22Rv1 (cell line): Measurements from ENCODE around the gene SLC26A9.

Experiments used
- H3K27ac ChIP-seq: fragments of 450-650 bp; 2 replicates; pipeline ENCODE4 v1.5.1; 2017
- CTCF ChIP-seq: fragments of 450-650 bp; IDR thresholded peaks from 2 replicates; pipeline ENCODE4 v1.5.1; 2017; ENCODE audit warnings: mild to moderate bottlenecking
- ZFX ChIP-seq: fragments of 450-650 bp; IDR thresholded peaks from 2 replicates; pipeline ENCODE4 v1.6.1; 2017; ENCODE audit warnings: antibody characterized with exemption, borderline replicate concordance

The SLC26A9 gene

GRCh38 chr1:205972081-205972480 lies 28.8 kb upstream of the SLC26A9 start:
- H3K27ac ChIP-seq: no peak overlapping the region
- TF ChIP-seq ZFX: no peak
- TF ChIP-seq CTCF: no peak

- TF ChIP-seq CTCF (no peak), ZFX (no peak)
- no peak overlapping the region for H3K27ac ChIP-seq
These were observed 27.8 kb upstream of the SLC26A9 start for GRCh38 chr1:205971082-205971481.

- TF ChIP-seq CTCF: no peak
- no peak for TF ChIP-seq ZFX
- no peak overlapping the region for H3K27ac ChIP-seq
These were observed 27.2 kb upstream of the SLC26A9 start for GRCh38 chr1:205970486-205970885.

- H3K27ac ChIP-seq: no peak overlapping the region
- no peak for TF ChIP-seq ZFX
- TF ChIP-seq CTCF: no peak
These were observed 26.0 kb upstream of the SLC26A9 start for GRCh38 chr1:205969229-205969628.

- TF ChIP-seq CTCF (no peak), ZFX (no peak)
- H3K27ac ChIP-seq: no peak overlapping the region
These were observed 24.5 kb upstream of the SLC26A9 start for GRCh38 chr1:205967554-205968335.

GRCh38 chr1:205965036-205965884 lies 22.0 kb upstream of the SLC26A9 start:
- TF ChIP-seq CTCF (no peak), ZFX (no peak)
- no peak overlapping the region for H3K27ac ChIP-seq
